ENCODE results near the gene MBNL1. TPM values are rescaled to one million over a fixed set of nuclear protein-coding genes. Genes with fewer than 3 reads are reported as not detected.

The MBNL1 gene
- polyA plus RNA-seq, 1 donor from 2014 or later, result 12.7 TPM

- no peak overlapping the region for H3K4me2 ChIP-seq (ENCODE audit: low read length)
- no peak overlapping the region for H2AFZ ChIP-seq (ENCODE audit: low read depth, low read length)
- no peaks in the 10 kb centered on the region for H4K20me1 ChIP-seq (ENCODE audit: insufficient read depth)
- no peaks in the 10 kb centered on the region for H3K9me2 ChIP-seq (ENCODE audit: insufficient read depth, low read length)
- no peak overlapping the region for H3K27ac ChIP-seq (ENCODE audit: low read length)
- H3K27me3 ChIP-seq (ENCODE audit: insufficient read depth, low read depth, low read length), result no peaks in the 10 kb centered on the region
- H3K9me3 ChIP-seq (ENCODE audit: low read length), result no peaks in the 10 kb centered on the region
- H3F3A ChIP-seq (ENCODE audit: insufficient read depth, low read length, poor library complexity, severe bottlenecking), result no peaks in the 10 kb centered on the region
- TF ChIP-seq EP300 (conservative IDR thresholded peaks at IDR 0.05; ENCODE audit: poor library complexity, severe bottlenecking), result no peak
- no peak for TF ChIP-seq POLR2AphosphoS5 (IDR thresholded peaks at IDR 0.05)
- no peak for TF ChIP-seq MXI1 (conservative IDR thresholded peaks at IDR 0.05; ENCODE audit: poor library complexity, severe bottlenecking)
- no peak for TF ChIP-seq REST (IDR thresholded peaks at IDR 0.05; ENCODE audit: borderline replicate concordance)
- no peak for TF ChIP-seq SMC3 (conservative IDR thresholded peaks at IDR 0.05; ENCODE audit: poor library complexity)
- no peak for TF ChIP-seq CTCF (IDR thresholded peaks at IDR 0.05; ENCODE audit: poor library complexity, severe bottlenecking)
- TF ChIP-seq RAD21 (conservative IDR thresholded peaks at IDR 0.05), result no peak
- TF ChIP-seq TAF1 (IDR thresholded peaks at IDR 0.05; ENCODE audit: low read depth), result no peak
- no peak for TF ChIP-seq EZH2 (IDR thresholded peaks at IDR 0.05; ENCODE audit: borderline replicate concordance, insufficient read depth, low read length, poor library complexity, severe bottlenecking)
- no peak overlapping the region for H3K9ac ChIP-seq (ENCODE audit: low read length)
- no peak overlapping the region for H3K4me3 ChIP-seq (ENCODE audit: low read length)
- H3K36me3 ChIP-seq (ENCODE audit: insufficient read depth, low read length), result no peaks in the 10 kb centered on the region
- peaks cover 13% of the 10 kb centered on the region for H3K79me2 ChIP-seq (replicated peaks; ENCODE audit: insufficient read depth, low read length)
Observed at GRCh38 chr3:152416808-152417580, 148.3 kb downstream of the MBNL1 start.

GRCh38 chr3:152419748-152420147 lies 151.0 kb downstream of the MBNL1 start:
- Histone ChIP-seq H3K27ac (ENCODE audit: low read length) (no peak overlapping the region), H4K20me1 (ENCODE audit: insufficient read depth) (no peaks in the 10 kb centered on the region), H3K4me2 (ENCODE audit: low read length) (no peak overlapping the region), H3K27me3 (ENCODE audit: insufficient read depth, low read depth, low read length) (no peaks in the 10 kb centered on the region), H3K36me3 (ENCODE audit: insufficient read depth, low read length) (no peaks in the 10 kb centered on the region), H2AFZ (ENCODE audit: low read depth, low read length) (no peak overlapping the region), H3K9ac (ENCODE audit: low read length) (no peak overlapping the region), H3K9me2 (ENCODE audit: insufficient read depth, low read length) (no peaks in the 10 kb centered on the region), H3F3A (ENCODE audit: insufficient read depth, low read length, poor library complexity, severe bottlenecking) (no peaks in the 10 kb centered on the region), H3K79me2 (replicated peaks; ENCODE audit: insufficient read depth, low read length) (no peaks in the 10 kb centered on the region), H3K9me3 (ENCODE audit: low read length) (no peaks in the 10 kb centered on the region), H3K4me3 (ENCODE audit: low read length) (no peak overlapping the region)
- TF ChIP-seq TAF1 (IDR thresholded peaks at IDR 0.05; ENCODE audit: low read depth) (no peak), CTCF (IDR thresholded peaks at IDR 0.05; ENCODE audit: poor library complexity, severe bottlenecking) (no peak), REST (IDR thresholded peaks at IDR 0.05; ENCODE audit: borderline replicate concordance) (no peak), MXI1 (conservative IDR thresholded peaks at IDR 0.05; ENCODE audit: poor library complexity, severe bottlenecking) (no peak), SMC3 (conservative IDR thresholded peaks at IDR 0.05; ENCODE audit: poor library complexity) (no peak), POLR2AphosphoS5 (IDR thresholded peaks at IDR 0.05) (no peak), EZH2 (IDR thresholded peaks at IDR 0.05; ENCODE audit: borderline replicate concordance, insufficient read depth, low read length, poor library complexity, severe bottlenecking) (no peak), RAD21 (conservative IDR thresholded peaks at IDR 0.05) (no peak), EP300 (conservative IDR thresholded peaks at IDR 0.05; ENCODE audit: poor library complexity, severe bottlenecking) (no peak)

All from neural cell (in vitro differentiated cells).